PFSK-1 (cell line): Measurements from ENCODE around the gene LIMK1.

Source experiments
- FOXP2 ChIP-seq: optimal IDR thresholded peaks from 2 replicates; pipeline ENCODE3; 2011; ENCODE audit warnings: borderline replicate concordance, control low read depth, inconsistent platforms; ENCODE audit not compliant: insufficient read depth; ENCODE audit errors: extremely low read length, extremely low read depth
- POLR2AphosphoS5 ChIP-seq: IDR thresholded peaks from 2 replicates; pipeline ENCODE4 v1.6.1; 2012; ENCODE audit warnings: low read depth, mild to moderate bottlenecking, control low read depth, low read length, moderate library complexity
- SIN3A ChIP-seq: IDR thresholded peaks from 2 replicates; pipeline ENCODE4 v1.6.1; 2012; ENCODE audit warnings: mild to moderate bottlenecking, low read length, moderate library complexity, borderline replicate concordance; ENCODE audit not compliant: insufficient read depth
- TAF1 ChIP-seq: IDR thresholded peaks from 2 replicates; pipeline ENCODE4 v1.6.1; 2012; ENCODE audit warnings: low read length, control low read depth, borderline replicate concordance; ENCODE audit not compliant: insufficient read depth
- TF ChIP-seq, protein P1 (sequence below), 2 experiments: IDR thresholded peaks; 2 replicates each; pipeline versions ENCODE4 v1.6.1 to v1.8.0; 2011 to 2012; ENCODE audit warnings: low read depth in 2 of 2, low read length in 2 of 2, control low read depth in 1 of 2, inconsistent platforms in 1 of 2, mild to moderate bottlenecking in 1 of 2, moderate library complexity in 1 of 2; ENCODE audit not compliant: insufficient read depth in 1 of 2

Gene LIMK1

DNA sequence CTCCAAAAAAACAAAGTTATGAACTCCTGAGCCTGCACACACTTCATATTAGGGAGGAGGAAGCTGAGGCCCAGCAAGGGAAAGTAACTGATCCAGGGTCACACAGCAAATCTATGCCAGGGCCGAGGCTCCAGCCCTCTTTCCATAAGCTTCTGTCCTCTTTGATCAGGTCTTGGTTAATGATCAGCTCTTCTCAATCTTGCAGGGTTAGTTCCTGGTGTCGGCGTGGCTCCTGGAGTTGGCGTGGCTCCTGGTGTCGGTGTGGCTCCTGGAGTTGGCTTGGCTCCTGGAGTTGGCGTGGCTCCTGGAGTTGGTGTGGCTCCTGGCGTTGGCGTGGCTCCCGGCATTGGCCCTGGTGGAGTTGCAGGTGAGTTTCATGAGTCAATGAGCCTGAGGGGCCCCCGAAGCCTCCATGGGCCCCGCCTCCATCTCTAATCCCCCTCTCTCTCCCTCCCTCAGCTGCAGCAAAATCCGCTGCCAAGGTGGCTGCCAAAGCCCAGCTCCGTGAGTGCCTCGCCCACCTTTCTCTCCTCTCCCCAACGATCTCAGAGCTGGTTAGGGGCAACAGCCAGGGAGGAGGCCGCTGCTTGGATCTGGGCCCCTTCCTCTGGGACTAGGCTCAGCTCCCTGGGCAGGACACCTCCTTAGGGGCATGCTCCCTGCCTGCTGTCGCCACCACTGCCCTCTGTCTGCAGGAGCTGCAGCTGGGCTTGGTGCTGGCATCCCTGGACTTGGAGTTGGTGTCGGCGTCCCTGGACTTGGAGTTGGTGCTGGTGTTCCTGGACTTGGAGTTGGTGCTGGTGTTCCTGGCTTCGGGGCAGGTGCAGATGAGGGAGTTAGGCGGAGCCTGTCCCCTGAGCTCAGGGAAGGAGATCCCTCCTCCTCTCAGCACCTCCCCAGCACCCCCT lies 23.7 kb upstream of the LIMK1 start:
- no peak for TF ChIP-seq SIN3A
- no peak for TF ChIP-seq TAF1
- no peak for TF ChIP-seq FOXP2
- TF ChIP-seq POLR2AphosphoS5, result no peak
- TF ChIP-seq, protein P1, sequence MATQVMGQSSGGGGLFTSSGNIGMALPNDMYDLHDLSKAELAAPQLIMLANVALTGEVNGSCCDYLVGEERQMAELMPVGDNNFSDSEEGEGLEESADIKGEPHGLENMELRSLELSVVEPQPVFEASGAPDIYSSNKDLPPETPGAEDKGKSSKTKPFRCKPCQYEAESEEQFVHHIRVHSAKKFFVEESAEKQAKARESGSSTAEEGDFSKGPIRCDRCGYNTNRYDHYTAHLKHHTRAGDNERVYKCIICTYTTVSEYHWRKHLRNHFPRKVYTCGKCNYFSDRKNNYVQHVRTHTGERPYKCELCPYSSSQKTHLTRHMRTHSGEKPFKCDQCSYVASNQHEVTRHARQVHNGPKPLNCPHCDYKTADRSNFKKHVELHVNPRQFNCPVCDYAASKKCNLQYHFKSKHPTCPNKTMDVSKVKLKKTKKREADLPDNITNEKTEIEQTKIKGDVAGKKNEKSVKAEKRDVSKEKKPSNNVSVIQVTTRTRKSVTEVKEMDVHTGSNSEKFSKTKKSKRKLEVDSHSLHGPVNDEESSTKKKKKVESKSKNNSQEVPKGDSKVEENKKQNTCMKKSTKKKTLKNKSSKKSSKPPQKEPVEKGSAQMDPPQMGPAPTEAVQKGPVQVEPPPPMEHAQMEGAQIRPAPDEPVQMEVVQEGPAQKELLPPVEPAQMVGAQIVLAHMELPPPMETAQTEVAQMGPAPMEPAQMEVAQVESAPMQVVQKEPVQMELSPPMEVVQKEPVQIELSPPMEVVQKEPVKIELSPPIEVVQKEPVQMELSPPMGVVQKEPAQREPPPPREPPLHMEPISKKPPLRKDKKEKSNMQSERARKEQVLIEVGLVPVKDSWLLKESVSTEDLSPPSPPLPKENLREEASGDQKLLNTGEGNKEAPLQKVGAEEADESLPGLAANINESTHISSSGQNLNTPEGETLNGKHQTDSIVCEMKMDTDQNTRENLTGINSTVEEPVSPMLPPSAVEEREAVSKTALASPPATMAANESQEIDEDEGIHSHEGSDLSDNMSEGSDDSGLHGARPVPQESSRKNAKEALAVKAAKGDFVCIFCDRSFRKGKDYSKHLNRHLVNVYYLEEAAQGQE (IDR thresholded peaks at IDR 0.05; ENCODE audit: insufficient read depth in 1 of 2, low read depth in 2 of 2, low read length in 2 of 2), result no peak

DNA sequence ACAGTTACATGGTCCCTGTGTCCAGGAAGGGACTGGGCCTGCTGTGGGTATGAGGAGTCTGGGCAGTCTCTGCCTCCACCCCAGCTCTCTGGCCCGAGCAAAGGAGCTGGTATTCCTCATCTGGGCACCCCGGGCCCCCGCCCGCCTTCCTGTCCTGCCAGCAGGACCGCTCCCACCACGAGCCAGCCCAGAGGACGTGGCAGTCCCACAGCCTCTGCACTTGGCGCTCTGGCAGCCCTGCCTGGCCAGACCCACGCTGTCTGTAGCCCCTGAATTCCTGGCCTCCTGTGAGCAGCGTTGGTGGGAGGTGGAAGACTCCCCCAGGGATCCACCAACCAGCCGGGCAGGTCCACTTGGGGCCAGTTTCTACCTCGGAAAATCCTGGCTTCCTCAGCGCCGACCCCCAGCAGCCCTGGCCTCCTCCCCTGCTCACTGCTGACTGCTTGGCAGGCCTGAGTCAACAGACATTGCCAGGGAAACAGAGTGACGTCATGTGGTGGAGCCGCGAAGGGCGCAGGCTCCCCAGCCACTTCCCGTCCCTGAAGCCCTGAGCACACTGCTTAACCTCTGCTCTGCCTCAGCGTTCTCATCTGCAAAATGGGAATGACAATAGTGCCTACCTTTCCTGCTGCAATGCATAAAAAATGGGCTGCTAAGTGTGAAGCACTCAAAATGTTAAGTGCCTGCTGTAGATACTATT lies 21.6 kb upstream of the LIMK1 start:
- peak; percentile 86 for TF ChIP-seq FOXP2
- no peak for TF ChIP-seq TAF1

DNA sequence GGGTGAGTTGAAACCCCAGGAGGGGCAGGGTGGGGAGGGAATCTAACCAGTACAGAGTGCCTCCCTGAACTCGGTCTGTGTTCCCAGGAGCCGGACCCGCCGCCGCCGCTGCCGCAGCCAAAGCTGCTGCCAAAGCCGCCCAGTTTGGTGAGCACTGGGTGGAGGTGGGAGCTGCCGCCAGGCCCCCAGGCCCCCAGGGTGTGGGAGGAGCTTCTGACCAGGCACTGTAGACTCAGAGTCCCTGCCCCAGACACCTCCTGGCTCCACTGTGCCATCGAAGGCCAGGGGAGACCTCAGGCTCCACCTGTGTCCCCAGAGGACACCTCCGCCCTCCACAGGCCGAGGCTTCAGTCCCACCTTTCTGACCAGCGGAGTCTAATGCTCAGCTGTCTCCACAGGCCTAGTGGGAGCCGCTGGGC lies 20.4 kb upstream of the LIMK1 start:
- TF ChIP-seq SIN3A (no peak), TAF1 (no peak), FOXP2 (no peak), POLR2AphosphoS5 (no peak)
- TF ChIP-seq, protein P1 (IDR thresholded peaks at IDR 0.05; ENCODE audit: insufficient read depth in 1 of 2, low read depth in 2 of 2, low read length in 2 of 2), result no peak

DNA sequence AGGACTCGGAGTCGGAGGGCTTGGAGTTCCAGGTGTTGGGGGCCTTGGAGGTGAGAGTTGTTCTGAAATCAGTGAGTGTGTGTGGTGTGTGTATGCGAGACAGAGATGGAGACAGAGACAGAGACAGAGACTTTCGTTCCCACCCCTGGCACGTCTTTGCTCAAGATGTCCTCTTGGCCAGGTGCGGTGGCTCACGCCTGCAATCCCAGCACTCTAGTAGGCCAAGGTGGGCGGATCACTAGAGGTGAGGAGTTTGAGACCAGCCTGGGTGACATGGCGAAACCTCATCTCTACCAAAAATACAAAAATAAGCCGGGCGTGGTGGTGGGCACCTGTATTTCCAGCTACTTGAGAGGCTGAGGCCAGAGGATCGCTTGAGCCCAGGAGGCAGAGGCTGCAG lies 20.0 kb upstream of the LIMK1 start:
- TF ChIP-seq POLR2AphosphoS5 (no peak), TAF1 (no peak), SIN3A (no peak), FOXP2 (no peak)
- TF ChIP-seq, protein P1 (IDR thresholded peaks at IDR 0.05; ENCODE audit: insufficient read depth in 1 of 2, low read depth in 2 of 2, low read length in 2 of 2), result no peak

DNA sequence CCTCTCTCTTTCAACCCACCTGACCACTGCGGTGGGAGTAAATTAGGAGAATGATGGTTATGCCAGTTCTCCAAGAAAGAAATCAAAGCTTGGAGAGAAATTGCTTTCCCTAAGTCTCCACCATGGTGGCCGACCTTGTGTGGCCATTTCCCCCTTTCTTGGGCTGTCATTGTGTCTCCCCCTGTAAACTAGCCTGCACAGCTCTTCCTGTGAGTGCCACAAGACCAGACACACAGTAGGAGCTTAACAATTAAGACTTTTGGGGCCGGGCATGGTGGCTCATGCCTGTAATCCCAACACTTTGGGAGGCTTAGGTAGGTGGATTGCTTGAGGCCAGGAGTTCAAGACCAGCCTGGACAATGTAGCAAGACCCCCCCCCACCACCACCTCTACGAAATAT lies 18.9 kb upstream of the LIMK1 start:
- TF ChIP-seq TAF1 (no peak), SIN3A (no peak), POLR2AphosphoS5 (no peak), FOXP2 (no peak)
- TF ChIP-seq, protein P1 (IDR thresholded peaks at IDR 0.05; ENCODE audit: insufficient read depth in 1 of 2, low read depth in 2 of 2, low read length in 2 of 2), result no peak
